GM12873 (cell line): ENCODE results near the gene C6orf141.

ENCODE experiments used
- TF ChIP-seq, protein P1 (sequence below): IDR thresholded peaks from 2 replicates; pipeline ENCODE4 v1.5.1; 2012; ENCODE audit warnings: low read depth, mild to moderate bottlenecking, moderate library complexity, low read length, control low read depth; ENCODE audit not compliant: insufficient read depth; ENCODE audit errors: missing control alignments

Gene C6orf141

DNA sequence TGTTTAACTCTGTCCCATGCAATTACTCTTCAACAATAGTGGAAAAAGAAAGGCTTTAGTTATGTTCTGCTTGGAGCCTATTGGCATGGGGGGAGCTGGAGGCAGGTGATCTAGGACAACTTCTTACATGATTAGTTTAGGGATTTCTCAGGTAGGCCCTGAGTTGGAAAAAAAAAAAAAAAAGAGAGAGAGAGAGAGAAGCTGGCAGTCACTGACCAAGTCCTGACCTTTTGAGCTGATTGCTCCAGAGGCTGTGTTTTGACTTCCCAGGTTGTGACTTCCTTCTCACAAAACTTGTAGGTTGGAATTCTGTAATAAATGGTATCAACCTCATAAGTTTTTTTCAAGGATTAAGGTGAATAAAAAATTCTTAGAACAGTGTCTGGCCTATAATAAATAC, 7.8 kb downstream of the C6orf141 start:
- TF ChIP-seq, protein P1, sequence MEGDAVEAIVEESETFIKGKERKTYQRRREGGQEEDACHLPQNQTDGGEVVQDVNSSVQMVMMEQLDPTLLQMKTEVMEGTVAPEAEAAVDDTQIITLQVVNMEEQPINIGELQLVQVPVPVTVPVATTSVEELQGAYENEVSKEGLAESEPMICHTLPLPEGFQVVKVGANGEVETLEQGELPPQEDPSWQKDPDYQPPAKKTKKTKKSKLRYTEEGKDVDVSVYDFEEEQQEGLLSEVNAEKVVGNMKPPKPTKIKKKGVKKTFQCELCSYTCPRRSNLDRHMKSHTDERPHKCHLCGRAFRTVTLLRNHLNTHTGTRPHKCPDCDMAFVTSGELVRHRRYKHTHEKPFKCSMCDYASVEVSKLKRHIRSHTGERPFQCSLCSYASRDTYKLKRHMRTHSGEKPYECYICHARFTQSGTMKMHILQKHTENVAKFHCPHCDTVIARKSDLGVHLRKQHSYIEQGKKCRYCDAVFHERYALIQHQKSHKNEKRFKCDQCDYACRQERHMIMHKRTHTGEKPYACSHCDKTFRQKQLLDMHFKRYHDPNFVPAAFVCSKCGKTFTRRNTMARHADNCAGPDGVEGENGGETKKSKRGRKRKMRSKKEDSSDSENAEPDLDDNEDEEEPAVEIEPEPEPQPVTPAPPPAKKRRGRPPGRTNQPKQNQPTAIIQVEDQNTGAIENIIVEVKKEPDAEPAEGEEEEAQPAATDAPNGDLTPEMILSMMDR = no peak

DNA sequence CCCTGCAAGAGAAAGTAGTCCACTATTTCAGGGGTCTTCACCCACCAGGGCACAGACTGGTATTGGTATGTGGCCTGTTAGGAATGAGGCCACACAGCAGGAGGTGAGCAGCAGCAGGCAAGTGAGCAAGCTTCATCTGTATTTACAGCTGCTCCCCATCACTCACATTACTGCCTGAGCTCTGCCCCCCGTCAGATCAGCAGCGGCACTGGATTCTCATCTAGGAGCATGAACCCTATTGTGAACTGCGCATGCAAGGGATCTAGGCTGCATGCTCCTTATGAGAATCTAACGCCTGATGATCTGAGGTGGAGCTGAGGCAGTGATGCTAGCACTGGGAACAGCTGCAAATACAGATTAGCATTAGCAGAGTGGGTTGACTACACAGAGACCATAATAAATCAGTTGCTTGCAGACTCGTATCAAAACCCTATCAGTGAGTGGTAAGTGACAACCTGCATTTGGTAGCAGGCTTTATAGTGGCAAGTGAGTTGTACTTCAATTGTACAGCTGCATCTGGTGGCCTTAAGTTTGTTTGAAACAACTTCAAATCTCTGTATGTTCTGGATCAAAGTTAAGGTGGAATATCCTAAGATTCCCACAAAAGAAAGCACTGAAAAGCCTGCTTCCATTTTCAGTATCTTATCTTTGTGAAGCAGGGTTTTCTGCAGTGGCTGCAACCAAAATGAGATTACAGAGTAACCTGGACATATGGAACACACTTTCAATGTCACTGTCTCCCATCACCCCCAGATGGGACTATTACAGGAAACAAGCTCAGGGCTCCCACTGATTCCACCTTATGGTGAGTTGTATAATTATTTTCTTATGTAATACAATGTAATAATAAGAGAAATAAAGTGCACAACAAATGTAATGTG, 12.8 kb downstream of the C6orf141 start:
- TF ChIP-seq, protein P1 = no peak

DNA sequence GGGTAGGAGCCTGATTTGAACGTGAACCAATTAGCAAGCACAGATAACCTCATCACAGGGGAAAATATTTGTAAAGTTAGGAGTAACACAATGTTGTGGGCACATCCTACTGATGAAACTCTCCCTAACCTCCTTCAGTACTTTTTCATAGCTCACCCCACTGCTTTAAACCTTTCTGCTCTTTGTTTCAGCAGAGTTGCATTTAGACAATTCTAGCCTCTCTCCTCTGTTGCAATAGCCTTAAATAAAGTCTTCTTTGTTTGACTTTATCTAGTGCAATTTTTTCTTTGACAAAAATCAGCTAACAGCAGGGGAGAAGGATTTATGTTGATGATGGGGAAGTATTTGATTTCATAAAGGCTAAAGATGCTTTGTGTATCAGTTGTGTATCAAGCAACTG, 14.1 kb downstream of the C6orf141 start:
- TF ChIP-seq, protein P1 = no peak

DNA sequence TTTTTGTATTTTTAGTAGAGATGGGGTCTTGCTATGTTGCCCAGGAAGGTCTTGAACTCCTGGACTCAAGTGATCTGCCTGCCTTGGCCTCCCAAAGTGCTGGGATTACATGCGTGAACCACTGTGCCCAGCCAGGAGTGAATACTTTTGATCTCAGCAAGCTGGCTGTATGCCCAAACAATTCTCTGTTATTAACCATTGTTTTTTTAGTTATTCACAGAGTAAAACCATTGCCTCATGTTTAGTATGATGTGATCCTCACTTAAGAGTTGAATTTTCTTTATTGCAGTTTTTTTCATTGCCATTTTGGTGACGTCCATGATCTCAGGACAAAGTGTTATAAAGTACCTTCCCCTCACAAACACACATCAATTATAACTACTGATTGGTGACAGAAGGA, 14.8 kb downstream of the C6orf141 start:
- TF ChIP-seq, protein P1 = no peak

DNA sequence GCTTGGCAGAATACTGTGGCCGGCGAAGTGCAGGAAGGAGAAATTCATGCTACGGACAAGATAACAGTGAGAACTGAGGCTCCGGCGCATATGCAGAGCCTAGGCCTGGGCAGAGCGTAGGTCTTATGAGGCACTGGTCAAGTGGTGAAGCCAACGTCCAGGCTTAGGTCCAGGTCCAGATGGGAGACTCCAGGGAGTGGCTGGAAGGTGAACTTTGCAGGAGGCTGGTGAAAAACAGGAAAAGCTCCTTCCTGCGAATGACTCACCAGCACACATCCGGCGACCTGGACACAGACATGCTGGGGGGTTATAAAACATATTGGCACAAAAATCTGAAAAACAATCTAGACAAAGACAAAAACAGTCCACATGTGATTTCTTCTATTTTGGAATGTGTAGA, 15.4 kb downstream of the C6orf141 start:
- TF ChIP-seq, protein P1 = no peak

DNA sequence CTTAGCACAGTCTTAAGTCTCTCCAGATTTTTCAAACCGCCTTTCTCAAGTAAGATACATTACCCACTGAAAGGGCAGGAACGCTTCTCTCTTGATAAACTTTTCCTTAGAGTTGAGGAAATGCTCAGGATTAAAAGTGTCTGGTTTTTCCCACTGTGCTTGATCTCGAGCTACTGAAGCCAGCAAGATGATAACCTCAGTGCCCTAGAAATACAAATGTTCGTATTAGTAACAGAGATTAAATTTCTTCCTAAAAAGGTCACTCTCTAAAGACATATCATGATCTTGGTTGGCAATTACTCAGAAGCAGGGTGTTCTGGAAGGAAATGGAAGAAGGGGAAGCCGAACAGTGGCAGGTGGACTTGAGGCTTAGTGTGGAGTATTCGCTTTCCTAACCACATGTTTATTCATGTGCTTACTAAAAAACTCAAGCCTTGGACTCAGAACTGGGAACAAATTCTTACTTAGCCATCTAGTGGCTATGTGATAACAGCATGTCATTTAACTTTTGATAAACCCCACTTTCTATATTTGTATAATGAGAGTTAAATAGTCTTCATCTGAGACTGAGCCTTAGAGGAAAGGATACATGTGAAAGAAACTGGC, 20.1 kb downstream of the C6orf141 start:
- TF ChIP-seq, protein P1 = peak; percentile 5

DNA sequence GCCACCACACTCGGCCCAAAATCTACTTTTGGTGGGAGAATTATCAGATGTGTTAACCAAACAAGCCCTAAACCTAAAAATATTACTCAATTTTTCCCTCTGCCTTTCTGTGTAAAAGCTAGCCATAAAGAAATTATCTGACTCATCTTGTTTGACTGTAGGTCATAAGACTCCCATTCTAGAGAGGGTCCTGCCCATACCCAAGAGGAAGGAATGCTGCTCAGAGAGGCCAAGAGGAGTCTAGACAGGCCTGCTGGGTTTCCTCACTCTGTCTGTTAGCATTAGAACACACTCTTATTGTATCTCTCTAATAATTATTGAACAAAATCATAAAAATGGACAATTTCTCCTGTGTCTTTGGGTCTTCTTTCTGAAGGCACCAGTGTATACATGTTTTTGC, 26.1 kb downstream of the C6orf141 start:
- TF ChIP-seq, protein P1 = no peak
